ENCODE results near the gene DLGAP1. TPM values are rescaled to one million over a fixed set of nuclear protein-coding genes. Genes with fewer than 3 reads are reported as not detected.

DLGAP1 gene
- total RNA-seq, 1 donor from 2014 or later: 13.6 TPM

- no peaks in the 10 kb centered on the region for H3K4me1 Mint-ChIP-seq (ENCODE audit: low read depth, unreplicated experiment)
- no peak for TF ChIP-seq CTCF (IDR thresholded peaks at IDR 0.05; ENCODE audit: partially characterized antibody, unreplicated experiment)
- H3K27me3 Mint-ChIP-seq (ENCODE audit: unreplicated experiment): peaks cover 1% of the 10 kb centered on the region
- no peaks in the 10 kb centered on the region for H3K9me3 Mint-ChIP-seq (ENCODE audit: unreplicated experiment)
- no peak overlapping the region for H3K27ac Mint-ChIP-seq (ENCODE audit: unreplicated experiment)
- no peak overlapping the region for H3K4me3 Mint-ChIP-seq (ENCODE audit: unreplicated experiment)
- DNase-seq: no peak
- H3K36me3 Mint-ChIP-seq (ENCODE audit: unreplicated experiment): no peaks in the 10 kb centered on the region
These were observed 209.7 kb downstream of the DLGAP1 start for GRCh38 chr18:4245456-4245855.

- Mint-ChIP-seq H3K4me1 (ENCODE audit: low read depth, unreplicated experiment) (no peaks in the 10 kb centered on the region), H3K9me3 (ENCODE audit: unreplicated experiment) (no peaks in the 10 kb centered on the region), H3K36me3 (ENCODE audit: unreplicated experiment) (no peaks in the 10 kb centered on the region), H3K4me3 (ENCODE audit: unreplicated experiment) (no peak overlapping the region), H3K27me3 (ENCODE audit: unreplicated experiment) (peaks cover 1% of the 10 kb centered on the region), H3K27ac (ENCODE audit: unreplicated experiment) (no peak overlapping the region)
- TF ChIP-seq CTCF (IDR thresholded peaks at IDR 0.05; ENCODE audit: partially characterized antibody, unreplicated experiment): no peak
- DNase-seq: no peak
These were observed 212.5 kb downstream of the DLGAP1 start for GRCh38 chr18:4242431-4243161.

GRCh38 chr18:4241090-4241617 lies 214.0 kb downstream of the DLGAP1 start:
- peaks cover 1% of the 10 kb centered on the region for H3K27me3 Mint-ChIP-seq (ENCODE audit: unreplicated experiment)
- no peaks in the 10 kb centered on the region for H3K36me3 Mint-ChIP-seq (ENCODE audit: unreplicated experiment)
- no peak overlapping the region for H3K4me3 Mint-ChIP-seq (ENCODE audit: unreplicated experiment)
- no peaks in the 10 kb centered on the region for H3K4me1 Mint-ChIP-seq (ENCODE audit: low read depth, unreplicated experiment)
- H3K9me3 Mint-ChIP-seq (ENCODE audit: unreplicated experiment): no peaks in the 10 kb centered on the region
- no peak for TF ChIP-seq CTCF (IDR thresholded peaks at IDR 0.05; ENCODE audit: partially characterized antibody, unreplicated experiment)
- H3K27ac Mint-ChIP-seq (ENCODE audit: unreplicated experiment): no peak overlapping the region
- DNase-seq: no peak

GRCh38 chr18:4238966-4239365 lies 216.1 kb downstream of the DLGAP1 start:
- Mint-ChIP-seq H3K9me3 (ENCODE audit: unreplicated experiment) (no peaks in the 10 kb centered on the region), H3K27me3 (ENCODE audit: unreplicated experiment) (peaks cover 1% of the 10 kb centered on the region), H3K36me3 (ENCODE audit: unreplicated experiment) (no peaks in the 10 kb centered on the region), H3K4me3 (ENCODE audit: unreplicated experiment) (no peak overlapping the region), H3K4me1 (ENCODE audit: low read depth, unreplicated experiment) (no peaks in the 10 kb centered on the region), H3K27ac (ENCODE audit: unreplicated experiment) (no peak overlapping the region)
- no peak for TF ChIP-seq CTCF (IDR thresholded peaks at IDR 0.05; ENCODE audit: partially characterized antibody, unreplicated experiment)
- no peak for DNase-seq

GRCh38 chr18:4237664-4238041 lies 217.5 kb downstream of the DLGAP1 start:
- no peak for TF ChIP-seq CTCF (IDR thresholded peaks at IDR 0.05; ENCODE audit: partially characterized antibody, unreplicated experiment)
- H3K36me3 Mint-ChIP-seq (ENCODE audit: unreplicated experiment): no peaks in the 10 kb centered on the region
- no peak for DNase-seq
- no peak overlapping the region for H3K4me3 Mint-ChIP-seq (ENCODE audit: unreplicated experiment)
- H3K4me1 Mint-ChIP-seq (ENCODE audit: low read depth, unreplicated experiment): no peaks in the 10 kb centered on the region
- no peak overlapping the region for H3K27ac Mint-ChIP-seq (ENCODE audit: unreplicated experiment)
- H3K9me3 Mint-ChIP-seq (ENCODE audit: unreplicated experiment): no peaks in the 10 kb centered on the region
- peaks cover 1% of the 10 kb centered on the region for H3K27me3 Mint-ChIP-seq (ENCODE audit: unreplicated experiment)
